ENCODE data around the gene CORIN. TPM values are rescaled to one million over a fixed set of nuclear protein-coding genes. Genes with fewer than 3 reads are reported as not detected.

The CORIN gene
- total and polyA plus RNA-seq, 2 of the 13 experiments (the other 11 are each of a cell fraction or from before 2014, with no cell fraction given) = 0.84 to 1.2 TPM

DNA sequence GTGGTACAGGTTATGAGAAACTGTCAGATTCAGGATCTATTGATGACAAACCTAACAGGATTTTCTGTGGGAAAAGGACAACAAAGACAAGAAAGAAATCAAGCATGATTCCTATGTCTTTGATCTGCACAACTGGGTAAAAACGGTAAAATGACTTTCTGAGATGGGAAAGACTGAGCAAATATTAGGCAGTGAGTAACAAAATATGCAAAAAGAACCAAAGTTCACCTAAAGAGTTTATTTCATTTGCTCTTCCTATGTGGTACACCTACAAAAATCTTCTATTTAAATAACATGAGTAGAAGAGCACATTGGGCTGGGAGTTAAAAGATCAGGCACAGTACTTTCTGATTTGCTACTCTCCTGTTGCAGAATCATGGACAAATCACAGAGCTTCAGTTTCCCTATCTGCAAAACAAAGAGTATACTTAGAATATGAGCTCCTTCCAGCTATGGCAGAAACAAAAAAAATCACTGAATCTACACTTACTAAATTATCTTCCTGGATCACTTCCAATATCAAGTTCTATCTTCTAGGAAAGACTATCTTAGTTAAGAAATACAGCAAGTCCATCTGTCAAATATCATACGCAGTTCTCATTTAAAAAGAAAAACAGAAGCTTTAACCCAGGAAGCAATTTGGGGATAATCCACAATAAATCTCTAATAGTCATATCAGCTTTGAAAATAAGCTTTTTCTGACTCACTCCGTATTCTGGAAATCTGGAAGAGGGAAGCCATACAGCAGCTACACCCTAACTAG, 39.1 kb upstream of the CORIN start (continued):
- TF ChIP-seq ZNF407 (CRISPR knock-in tag; IDR thresholded peaks at IDR 0.05; ENCODE audit: not compliant biosample characterization) = no peak
- TF ChIP-seq ZNF576 (CRISPR knock-in tag; IDR thresholded peaks at IDR 0.05) = no peak
- 0 out of 2 replicates have a peak, but pooled peaks have one; percentile 19 for TF ChIP-seq GFI1 (CRISPR knock-in tag; IDR thresholded peaks at IDR 0.05; ENCODE audit: borderline replicate concordance)
- no peak for TF ChIP-seq MXD3 (CRISPR knock-in tag; IDR thresholded peaks at IDR 0.05)
- TF ChIP-seq ZNF777 (CRISPR knock-in tag; IDR thresholded peaks at IDR 0.05) = no peak
- TF ChIP-seq ZNF644 (CRISPR knock-in tag; IDR thresholded peaks at IDR 0.05; ENCODE audit: low read depth) = no peak
- TF ChIP-seq SOX13 (IDR thresholded peaks at IDR 0.05) = no peak
- TF ChIP-seq SOX13 (CRISPR knock-in tag; conservative IDR thresholded peaks at IDR 0.05 in 1 of 2, IDR thresholded peaks at IDR 0.05 in 1 of 2) = peak in 1 of 2 experiments; percentile 63; a peak in 2 of 4 replicates
- TF ChIP-seq ZNF770 (CRISPR knock-in tag; IDR thresholded peaks at IDR 0.05) = no peak
- TF ChIP-seq RELA (CRISPR knock-in tag; IDR thresholded peaks at IDR 0.05) = no peak
- no peak for TF ChIP-seq ZNF83 (CRISPR knock-in tag; IDR thresholded peaks at IDR 0.05; ENCODE audit: borderline replicate concordance)
- TF ChIP-seq TCF7 (IDR thresholded peaks at IDR 0.05; ENCODE audit: low read depth) = peak; percentile 72
- no peak for TF ChIP-seq ZNF569 (CRISPR knock-in tag; IDR thresholded peaks at IDR 0.05; ENCODE audit: borderline replicate concordance)
- no peak for TF ChIP-seq KDM6A (CRISPR knock-in tag; IDR thresholded peaks at IDR 0.05; ENCODE audit: low read depth)
- no peak for TF ChIP-seq ATM (IDR thresholded peaks at IDR 0.05; ENCODE audit: borderline replicate concordance)
- 0 out of 2 replicates have a peak, but pooled peaks have one; percentile 49 for TF ChIP-seq ZNF3 (CRISPR knock-in tag; IDR thresholded peaks at IDR 0.05)
- peak in 1 of 2 experiments; percentile 69; a peak in 2 of 4 replicates for TF ChIP-seq EP300 (IDR thresholded peaks at IDR 0.05; ENCODE audit: low read depth in 2 of 2, low read length in 2 of 2)
- TF ChIP-seq EP300 (CRISPR knock-in tag; IDR thresholded peaks at IDR 0.05; ENCODE audit: borderline replicate concordance) = no peak

All from HepG2 (cell line).